Measurements from ENCODE around the gene ZCCHC17.

The ZCCHC17 gene

DNA sequence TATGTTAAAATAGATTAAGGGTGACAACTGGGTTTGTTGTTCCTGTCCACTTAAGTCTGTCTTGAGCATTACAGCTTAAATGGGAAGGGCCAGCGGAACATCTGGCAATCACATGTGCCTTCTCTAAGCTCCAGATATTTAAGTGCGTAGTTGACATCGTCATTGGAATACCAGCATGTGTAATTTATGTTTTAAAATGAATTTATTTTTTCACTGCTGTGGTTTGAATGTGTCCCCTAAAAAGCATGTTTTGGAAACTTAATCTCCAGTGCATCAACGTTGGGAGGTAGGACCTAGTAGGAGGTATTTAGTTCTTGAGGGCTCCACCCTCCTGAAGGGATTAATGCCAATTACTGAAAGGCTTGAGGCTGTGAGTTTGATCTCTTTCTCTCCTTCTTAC, 13.4 kb downstream of the ZCCHC17 start:
- TF ChIP-seq MYC (IDR thresholded peaks at IDR 0.05; ENCODE audit: low read depth, low read length), result no peak
- TF ChIP-seq POLR2A (IDR thresholded peaks at IDR 0.05; ENCODE audit: extremely low read depth, insufficient read length), result no peak
- TF ChIP-seq, protein P1, sequence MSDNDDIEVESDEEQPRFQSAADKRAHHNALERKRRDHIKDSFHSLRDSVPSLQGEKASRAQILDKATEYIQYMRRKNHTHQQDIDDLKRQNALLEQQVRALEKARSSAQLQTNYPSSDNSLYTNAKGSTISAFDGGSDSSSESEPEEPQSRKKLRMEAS (IDR thresholded peaks at IDR 0.05; ENCODE audit: low read depth, low read length), result no peak
- TF ChIP-seq, protein P2, sequence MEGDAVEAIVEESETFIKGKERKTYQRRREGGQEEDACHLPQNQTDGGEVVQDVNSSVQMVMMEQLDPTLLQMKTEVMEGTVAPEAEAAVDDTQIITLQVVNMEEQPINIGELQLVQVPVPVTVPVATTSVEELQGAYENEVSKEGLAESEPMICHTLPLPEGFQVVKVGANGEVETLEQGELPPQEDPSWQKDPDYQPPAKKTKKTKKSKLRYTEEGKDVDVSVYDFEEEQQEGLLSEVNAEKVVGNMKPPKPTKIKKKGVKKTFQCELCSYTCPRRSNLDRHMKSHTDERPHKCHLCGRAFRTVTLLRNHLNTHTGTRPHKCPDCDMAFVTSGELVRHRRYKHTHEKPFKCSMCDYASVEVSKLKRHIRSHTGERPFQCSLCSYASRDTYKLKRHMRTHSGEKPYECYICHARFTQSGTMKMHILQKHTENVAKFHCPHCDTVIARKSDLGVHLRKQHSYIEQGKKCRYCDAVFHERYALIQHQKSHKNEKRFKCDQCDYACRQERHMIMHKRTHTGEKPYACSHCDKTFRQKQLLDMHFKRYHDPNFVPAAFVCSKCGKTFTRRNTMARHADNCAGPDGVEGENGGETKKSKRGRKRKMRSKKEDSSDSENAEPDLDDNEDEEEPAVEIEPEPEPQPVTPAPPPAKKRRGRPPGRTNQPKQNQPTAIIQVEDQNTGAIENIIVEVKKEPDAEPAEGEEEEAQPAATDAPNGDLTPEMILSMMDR (IDR thresholded peaks at IDR 0.05; ENCODE audit: low read depth, low read length), result no peak
- no peak for DNase-seq (ENCODE audit: low read depth)
- no peak overlapping the region for H3K4me3 ChIP-seq (ENCODE audit: low read depth, low read length)

DNA sequence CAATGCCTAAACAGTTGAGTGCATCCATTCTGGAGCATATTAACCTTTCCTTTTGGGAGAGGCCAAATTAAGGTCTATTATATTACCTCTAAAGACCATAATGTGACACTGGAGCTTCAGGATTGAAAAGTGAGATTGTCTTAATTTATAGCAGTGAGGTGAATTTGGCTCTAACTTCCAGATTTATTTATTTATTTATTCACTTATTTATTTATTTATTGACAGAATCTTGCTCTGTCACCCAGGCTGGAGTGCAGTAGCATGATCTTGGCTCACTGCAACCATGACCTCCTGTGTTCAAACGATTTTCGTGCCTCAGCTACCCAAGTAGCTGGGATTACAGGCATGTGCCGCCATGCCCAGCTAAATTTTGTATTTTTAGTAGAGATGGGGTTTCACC, 19.1 kb downstream of the ZCCHC17 start:
- TF ChIP-seq, protein P2 (IDR thresholded peaks at IDR 0.05; ENCODE audit: low read depth, low read length), result no peak
- TF ChIP-seq, protein P1 (IDR thresholded peaks at IDR 0.05; ENCODE audit: low read depth, low read length), result no peak
- TF ChIP-seq POLR2A (IDR thresholded peaks at IDR 0.05; ENCODE audit: extremely low read depth, insufficient read length) (no peak), MYC (IDR thresholded peaks at IDR 0.05; ENCODE audit: low read depth, low read length) (no peak)
- no peak overlapping the region for H3K4me3 ChIP-seq (ENCODE audit: low read depth, low read length)
- no peak for DNase-seq (ENCODE audit: low read depth)

DNA sequence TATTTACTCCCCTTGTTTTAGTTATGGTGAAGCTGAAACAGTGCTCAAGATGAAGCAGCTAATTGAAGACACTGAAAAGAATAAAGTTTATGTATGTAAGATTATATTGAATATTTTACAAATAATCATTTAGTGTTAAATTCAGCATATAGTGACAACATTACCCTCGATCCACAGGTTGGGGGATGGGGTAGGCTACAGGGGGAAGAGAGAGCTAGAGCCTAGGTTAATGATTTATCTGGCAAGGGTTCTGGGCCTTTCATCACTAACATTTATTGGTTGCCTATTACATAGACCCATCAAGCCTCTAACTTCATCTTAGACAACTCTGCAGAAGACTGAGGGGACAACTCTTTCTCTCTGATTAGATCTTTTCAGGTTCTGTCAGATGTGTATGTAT, 21.3 kb downstream of the ZCCHC17 start:
- TF ChIP-seq, protein P1 (IDR thresholded peaks at IDR 0.05; ENCODE audit: low read depth, low read length), result no peak
- TF ChIP-seq, protein P2 (IDR thresholded peaks at IDR 0.05; ENCODE audit: low read depth, low read length), result no peak
- TF ChIP-seq POLR2A (IDR thresholded peaks at IDR 0.05; ENCODE audit: extremely low read depth, insufficient read length), result no peak
- TF ChIP-seq MYC (IDR thresholded peaks at IDR 0.05; ENCODE audit: low read depth, low read length), result no peak
- DNase-seq (ENCODE audit: low read depth), result no peak
- H3K4me3 ChIP-seq (ENCODE audit: low read depth, low read length), result no peak overlapping the region

DNA sequence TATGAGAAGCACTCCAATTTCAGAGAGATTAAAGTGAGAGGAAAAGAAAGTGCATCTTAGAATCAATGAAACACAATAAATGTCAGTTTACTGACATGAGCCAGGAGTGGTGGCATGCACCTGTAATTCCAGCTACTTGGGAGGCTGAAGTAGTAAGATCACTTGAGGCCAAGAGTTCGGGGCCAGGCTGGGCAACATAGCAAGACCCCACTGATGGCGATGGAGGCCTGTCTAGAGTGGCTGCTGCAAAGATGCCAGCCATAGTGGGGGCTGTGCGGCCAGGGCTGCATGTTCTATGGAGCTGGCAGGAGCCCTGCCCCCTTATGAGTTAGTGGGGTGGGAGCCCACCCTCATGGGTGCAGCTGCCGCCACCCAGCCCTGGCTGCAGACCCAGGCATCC, 27.3 kb downstream of the ZCCHC17 start:
- DNase-seq (ENCODE audit: low read depth), result no peak
- TF ChIP-seq, protein P1 (IDR thresholded peaks at IDR 0.05; ENCODE audit: low read depth, low read length), result no peak
- TF ChIP-seq POLR2A (IDR thresholded peaks at IDR 0.05; ENCODE audit: extremely low read depth, insufficient read length), result no peak
- TF ChIP-seq, protein P2 (IDR thresholded peaks at IDR 0.05; ENCODE audit: low read depth, low read length), result no peak
- TF ChIP-seq MYC (IDR thresholded peaks at IDR 0.05; ENCODE audit: low read depth, low read length), result no peak
- no peak overlapping the region for H3K4me3 ChIP-seq (ENCODE audit: low read depth, low read length)

DNA sequence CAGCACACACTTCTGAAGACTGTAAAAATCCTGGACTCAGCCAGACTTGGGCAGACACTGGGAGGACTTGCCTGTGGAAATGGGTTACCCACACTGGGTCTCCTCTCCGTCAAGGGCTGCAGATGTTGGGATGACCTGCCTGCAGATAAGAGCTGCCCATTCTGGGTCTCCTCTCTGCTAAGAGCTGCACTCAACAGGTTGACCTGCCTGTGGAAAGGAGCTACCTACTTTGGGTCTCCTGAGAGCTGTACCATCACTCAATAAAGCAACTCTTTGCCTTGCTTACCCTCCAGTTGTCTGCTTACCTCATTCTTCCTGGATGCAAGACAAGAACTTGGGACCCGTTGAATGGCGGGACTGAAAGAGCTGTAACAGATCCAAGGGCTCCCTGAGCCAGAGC, 28.2 kb downstream of the ZCCHC17 start:
- no peak for DNase-seq (ENCODE audit: low read depth)
- no peak overlapping the region for H3K4me3 ChIP-seq (ENCODE audit: low read depth, low read length)
- TF ChIP-seq, protein P1 (IDR thresholded peaks at IDR 0.05; ENCODE audit: low read depth, low read length), result no peak
- TF ChIP-seq POLR2A (IDR thresholded peaks at IDR 0.05; ENCODE audit: extremely low read depth, insufficient read length) (no peak), MYC (IDR thresholded peaks at IDR 0.05; ENCODE audit: low read depth, low read length) (no peak)
- TF ChIP-seq, protein P2 (IDR thresholded peaks at IDR 0.05; ENCODE audit: low read depth, low read length), result no peak

DNA sequence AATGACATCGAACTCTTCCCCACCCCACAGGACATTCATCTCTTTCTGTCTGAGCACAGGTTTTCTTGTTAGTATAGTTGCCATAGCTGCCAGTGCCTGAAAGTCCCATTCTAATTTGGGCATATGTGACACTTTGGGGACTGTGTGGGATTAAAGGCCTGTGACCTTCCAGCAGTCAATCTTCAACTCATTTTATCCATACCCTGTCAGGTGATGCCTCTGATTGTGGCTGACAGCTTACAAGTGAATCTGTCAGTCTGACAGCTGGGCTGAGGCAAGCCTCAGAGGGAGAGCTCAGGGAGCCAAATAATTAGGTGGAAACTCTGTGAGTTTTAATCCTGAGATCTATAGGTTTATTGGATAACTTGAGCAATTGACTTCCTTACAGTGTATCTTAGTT, 29.6 kb downstream of the ZCCHC17 start:
- H3K4me3 ChIP-seq (ENCODE audit: low read depth, low read length), result no peak overlapping the region
- TF ChIP-seq MYC (IDR thresholded peaks at IDR 0.05; ENCODE audit: low read depth, low read length) (no peak), POLR2A (IDR thresholded peaks at IDR 0.05; ENCODE audit: extremely low read depth, insufficient read length) (no peak)
- TF ChIP-seq, protein P2 (IDR thresholded peaks at IDR 0.05; ENCODE audit: low read depth, low read length), result no peak
- TF ChIP-seq, protein P1 (IDR thresholded peaks at IDR 0.05; ENCODE audit: low read depth, low read length), result no peak
- DNase-seq (ENCODE audit: low read depth), result no peak

All from NB4 (cell line).